HepG2 (cell line): ENCODE results near the gene MIEF1. TPM values are rescaled to one million over a fixed set of nuclear protein-coding genes. Genes with fewer than 3 reads are reported as not detected.
A peak's percentile ranks its signal among the peaks of the same experiment; 100 is the strongest.

Experiments used
- BCLAF1 ChIP-seq: fragments of 450-650 bp; IDR thresholded peaks from 2 replicates; pipeline ENCODE4 v1.6.1; 2017; ENCODE audit warnings: mild to moderate bottlenecking
- DNMT3B ChIP-seq: conservative IDR thresholded peaks from 2 replicates; pipeline ENCODE4 v1.6.1; 2016; ENCODE audit warnings: missing biosample characterization, control low read depth
- KAT7 ChIP-seq: IDR thresholded peaks from 2 replicates; pipeline ENCODE4 v1.6.1; 2018; ENCODE audit warnings: borderline replicate concordance, missing compliant biosample characterization
- KDM2A ChIP-seq: sonication (generic); formaldehyde crosslinking; IDR thresholded peaks from 2 replicates; pipeline ENCODE4 v1.4.0; 2020; ENCODE audit warnings: low read depth, missing genetic modification reagents, borderline replicate concordance
- MEIS2 ChIP-seq: sonication (generic); formaldehyde crosslinking; IDR thresholded peaks from 2 replicates; pipeline ENCODE4 v1.9.0; 2021; ENCODE audit warnings: mild to moderate bottlenecking, missing genetic modification reagents
- MLXIP ChIP-seq: sonication (generic); formaldehyde crosslinking; IDR thresholded peaks from 2 replicates; pipeline ENCODE4 v1.9.0; 2021; ENCODE audit warnings: missing genetic modification reagents, borderline replicate concordance
- NFE2L2 ChIP-seq: fragments of 150-350 bp; IDR thresholded peaks from 2 replicates; pipeline ENCODE4 v1.6.1; 2014; ENCODE audit warnings: low read length
- RELA ChIP-seq: sonication (generic); formaldehyde crosslinking; IDR thresholded peaks from 2 replicates; pipeline ENCODE4 v1.4.0; 2020; ENCODE audit warnings: missing genetic modification reagents
- RFXAP ChIP-seq: sonication (generic); formaldehyde crosslinking; IDR thresholded peaks from 2 replicates; pipeline ENCODE4 v1.4.0; 2020; ENCODE audit warnings: missing genetic modification reagents, borderline replicate concordance
- SMAD1 ChIP-seq: sonication (generic); formaldehyde crosslinking; IDR thresholded peaks from 2 replicates; pipeline ENCODE4 v1.4.0; 2020; ENCODE audit warnings: missing genetic modification reagents, low read depth, mild to moderate bottlenecking, borderline replicate concordance
- SP5 ChIP-seq: IDR thresholded peaks from 2 replicates; pipeline ENCODE4 v1.6.1; 2016; ENCODE audit warnings: low read depth, borderline replicate concordance
- TRIM24 ChIP-seq: sonication (generic); formaldehyde crosslinking; IDR thresholded peaks from 2 replicates; pipeline ENCODE4 v1.8.0; 2022; ENCODE audit warnings: mild to moderate bottlenecking, missing genetic modification reagents
- ZNF142 ChIP-seq: sonication (generic); formaldehyde crosslinking; IDR thresholded peaks from 2 replicates; pipeline ENCODE4 v1.4.0; 2020; ENCODE audit warnings: missing genetic modification reagents
- ZNF205 ChIP-seq: IDR thresholded peaks from 2 replicates; pipeline ENCODE4 v1.6.1; 2018; ENCODE audit warnings: missing biosample characterization, missing genetic modification reagents
- ZNF460 ChIP-seq: sonication (generic); formaldehyde crosslinking; IDR thresholded peaks from 2 replicates; pipeline ENCODE4 v1.5.1; 2020; ENCODE audit warnings: missing genetic modification reagents, mild to moderate bottlenecking, borderline replicate concordance
- ZNF567 ChIP-seq: sonication (generic); formaldehyde crosslinking; IDR thresholded peaks from 2 replicates; pipeline ENCODE4 v1.8.1; 2023; ENCODE audit warnings: mild to moderate bottlenecking, missing genetic modification reagents, borderline replicate concordance
- ZNF670 ChIP-seq: sonication (generic); formaldehyde crosslinking; IDR thresholded peaks from 2 replicates; pipeline ENCODE4 v1.8.0; 2022; ENCODE audit warnings: mild to moderate bottlenecking, missing genetic modification reagents, borderline replicate concordance
- polyA plus RNA-seq, 8 experiments: library from polyadenylated mRNA; depleted of rRNA in 3 of 8; stranded (reverse) in 7 of 8; unstranded in 1 of 8; fragments of >200 nt; fragmentation: Illumina TruSeq in 4 of 8; extraction: Trizol in 4 of 8; gene quantifications; 2 replicates each; pipeline versions ENCODE4 v1.2.1 to v1.2.3, GENCODE V29; 2011 to 2016; ENCODE audit warnings: low read depth in 4 of 8, missing spikeins in 1 of 8, mixed read lengths in 1 of 8; ENCODE audit not compliant: insufficient read depth in 1 of 8
- total RNA-seq, 5 experiments: library from RNA; depleted of rRNA; stranded (reverse); fragments of >200 nt; fragmentation: Illumina TruSeq; extraction: Trizol; gene quantifications; 2 replicates each; pipeline ENCODE4 v1.2.3, GENCODE V29; 2016; ENCODE audit warnings: low read depth in 1 of 5

MIEF1 gene
- total and polyA plus RNA-seq, 2 of the 13 experiments (the other 11 are each of a cell fraction or from before 2014, with no cell fraction given): 21.7 to 34.8 TPM

GRCh38 chr22:39532215-39533073 is 30.4 kb downstream of the MIEF1 start, which contains the start of gene RPS19BP1 (continued):
- TF ChIP-seq ZNF460 (CRISPR knock-in tag): no peak
- TF ChIP-seq DNMT3B (CRISPR knock-in tag): no peak
- TF ChIP-seq KAT7 (CRISPR knock-in tag): peak; percentile 74; the same call in 1 of the 2 replicates
- TF ChIP-seq SP5 (CRISPR knock-in tag): peak; percentile 67
- no peak for TF ChIP-seq RELA (CRISPR knock-in tag)
- no peak for TF ChIP-seq TRIM24 (CRISPR knock-in tag)
- no peak for TF ChIP-seq ZNF205
- TF ChIP-seq MEIS2 (CRISPR knock-in tag): no peak; the same call in 1 of the 2 replicates
- no peak for TF ChIP-seq SMAD1 (CRISPR knock-in tag)
- no peak; the same call in none of the 2 replicates for TF ChIP-seq ZNF567 (CRISPR knock-in tag)
- TF ChIP-seq RFXAP (CRISPR knock-in tag): peak; percentile 52; the same call in 1 of the 2 replicates
- TF ChIP-seq NFE2L2: no peak
- peak; percentile 75; the same call in 1 of the 2 replicates for TF ChIP-seq KDM2A
- TF ChIP-seq MLXIP (CRISPR knock-in tag): no peak
- TF ChIP-seq ZNF142 (CRISPR knock-in tag): peak; percentile 87; the same call in 1 of the 2 replicates
- TF ChIP-seq ZNF670: no peak
- TF ChIP-seq BCLAF1: no peak
